Upper lobe of right lung (tissue), 1 donor: ENCODE results near the gene FABP1. TPM values are rescaled to one million over a fixed set of nuclear protein-coding genes. Genes with fewer than 3 reads are reported as not detected.
A peak's percentile ranks its signal among the peaks of the same experiment; 100 is the strongest.

Source experiments
- ATAC-seq: fragments of 200-7000 bp; cut with Tn5 transposase; one replicate; pipeline ENCODE4 v1.9.1; 2020; ENCODE audit warnings: mild to moderate bottlenecking, moderate library complexity
- DNase-seq: peaks from one replicate; pipeline ENCODE4 v3.0.0-alpha.2; 2020
- H3K27ac ChIP-seq: fragments of 200-600 bp; one replicate; pipeline ENCODE4 v1.8.0; 2022
- H3K27me3 ChIP-seq: fragments of 200-600 bp; one replicate; pipeline ENCODE4 v1.8.0; 2022; ENCODE audit warnings: mild to moderate bottlenecking
- H3K36me3 ChIP-seq: fragments of 200-600 bp; one replicate; pipeline ENCODE4 v1.8.0; 2022
- H3K4me1 ChIP-seq: fragments of 200-600 bp; one replicate; pipeline ENCODE4 v1.8.0; 2022
- H3K4me3 ChIP-seq: fragments of 200-600 bp; one replicate; pipeline ENCODE4 v1.8.0; 2022; ENCODE audit warnings: mild to moderate bottlenecking
- H3K9me3 ChIP-seq: fragments of 200-600 bp; one replicate; pipeline ENCODE4 v1.8.0; 2022
- intact Hi-C: fragments of 100-400 bp; cut with DNase I; formaldehyde crosslinking; loops from one replicate; pipeline ENCODE4 v1.11.0; 2022
- total RNA-seq: library from RNA; stranded (reverse); fragmentation: NEBNext Ultra II Directional; extraction: Animal tissue kit (Norgen Biotek cat#: 25700); gene quantifications from one replicate; pipeline ENCODE4 v1.2.1, GENCODE V29; 2021
- TF ChIP-seq, protein P1 (sequence below): fragments of 200-600 bp; IDR thresholded peaks from one replicate; pipeline ENCODE4 v1.8.0; 2022; ENCODE audit warnings: antibody characterized with exemption
- donor health status: DM: no; HTN: yes; CAD: no; lungs with severe emphysema.

FABP1 gene
- total RNA-seq, 1 donor from 2014 or later, result not detected

DNA sequence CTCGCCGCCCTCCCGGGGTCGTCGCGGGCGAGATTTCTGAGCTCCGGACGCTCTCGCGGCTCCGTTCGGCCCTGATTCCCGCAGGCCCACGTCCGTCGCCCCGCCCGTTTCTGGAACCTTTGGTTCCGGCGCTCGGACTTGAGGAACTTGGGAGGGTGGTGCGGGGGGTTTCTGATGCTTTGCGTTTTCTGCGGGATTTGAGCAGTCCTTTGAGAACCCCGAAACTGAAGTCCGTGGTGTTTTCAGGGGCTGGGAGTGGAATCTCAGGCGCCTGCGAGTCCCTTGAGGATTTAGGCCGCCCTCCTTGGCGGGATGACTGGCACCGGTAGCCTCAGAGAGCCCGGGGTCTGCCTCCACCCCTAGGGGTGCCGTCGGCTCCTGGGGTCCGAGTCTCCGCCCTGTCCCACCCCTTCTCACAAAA is 42.6 kb upstream of the FABP1 start:
- TF ChIP-seq, protein P1, sequence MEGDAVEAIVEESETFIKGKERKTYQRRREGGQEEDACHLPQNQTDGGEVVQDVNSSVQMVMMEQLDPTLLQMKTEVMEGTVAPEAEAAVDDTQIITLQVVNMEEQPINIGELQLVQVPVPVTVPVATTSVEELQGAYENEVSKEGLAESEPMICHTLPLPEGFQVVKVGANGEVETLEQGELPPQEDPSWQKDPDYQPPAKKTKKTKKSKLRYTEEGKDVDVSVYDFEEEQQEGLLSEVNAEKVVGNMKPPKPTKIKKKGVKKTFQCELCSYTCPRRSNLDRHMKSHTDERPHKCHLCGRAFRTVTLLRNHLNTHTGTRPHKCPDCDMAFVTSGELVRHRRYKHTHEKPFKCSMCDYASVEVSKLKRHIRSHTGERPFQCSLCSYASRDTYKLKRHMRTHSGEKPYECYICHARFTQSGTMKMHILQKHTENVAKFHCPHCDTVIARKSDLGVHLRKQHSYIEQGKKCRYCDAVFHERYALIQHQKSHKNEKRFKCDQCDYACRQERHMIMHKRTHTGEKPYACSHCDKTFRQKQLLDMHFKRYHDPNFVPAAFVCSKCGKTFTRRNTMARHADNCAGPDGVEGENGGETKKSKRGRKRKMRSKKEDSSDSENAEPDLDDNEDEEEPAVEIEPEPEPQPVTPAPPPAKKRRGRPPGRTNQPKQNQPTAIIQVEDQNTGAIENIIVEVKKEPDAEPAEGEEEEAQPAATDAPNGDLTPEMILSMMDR, result no peak
- H3K36me3 ChIP-seq, result no peaks in the 10 kb centered on the region
- no peaks in the 10 kb centered on the region for H3K27me3 ChIP-seq
- no peaks in the 10 kb centered on the region for H3K9me3 ChIP-seq
- peak overlapping the region; percentile 66 for H3K4me3 ChIP-seq
- H3K4me1 ChIP-seq, result peaks cover 11% of the 10 kb centered on the region
- intact Hi-C loops, result no loop called here
- DNase-seq (no peak), ATAC-seq (peak; percentile 66)
- H3K27ac ChIP-seq, result peak overlapping the region; percentile 89

DNA sequence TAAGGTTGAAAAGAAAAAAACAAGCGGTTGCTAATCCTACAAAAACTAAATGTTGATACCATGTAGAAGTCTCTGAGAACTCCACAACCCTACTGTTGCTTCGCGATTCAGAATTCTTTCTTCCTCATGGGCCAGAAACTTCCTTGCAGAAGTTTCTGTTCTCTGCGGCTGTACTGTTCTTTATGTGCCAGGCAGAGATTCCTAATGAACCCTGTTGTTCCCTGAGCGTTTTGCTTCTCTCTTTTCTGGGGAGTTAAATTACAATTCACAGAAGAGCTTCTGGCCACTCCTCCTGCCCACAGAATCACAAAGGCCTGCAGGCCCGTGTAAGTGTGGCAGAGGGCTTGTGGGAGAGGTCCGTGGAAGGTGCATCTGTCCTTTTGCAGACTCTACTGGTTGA is 40.5 kb upstream of the FABP1 start:
- Histone ChIP-seq H3K27me3 (no peaks in the 10 kb centered on the region), H3K27ac (no peak overlapping the region), H3K36me3 (no peaks in the 10 kb centered on the region), H3K9me3 (no peaks in the 10 kb centered on the region), H3K4me1 (peaks cover 11% of the 10 kb centered on the region), H3K4me3 (no peak overlapping the region)
- TF ChIP-seq, protein P1, result no peak
- intact Hi-C loops, result loop anchor here (10.0 kb wide), 1 partner anchor 104 kb away; the partner anchor contains the start of gene SMYD1
- ATAC-seq (no peak), DNase-seq (no peak)

DNA sequence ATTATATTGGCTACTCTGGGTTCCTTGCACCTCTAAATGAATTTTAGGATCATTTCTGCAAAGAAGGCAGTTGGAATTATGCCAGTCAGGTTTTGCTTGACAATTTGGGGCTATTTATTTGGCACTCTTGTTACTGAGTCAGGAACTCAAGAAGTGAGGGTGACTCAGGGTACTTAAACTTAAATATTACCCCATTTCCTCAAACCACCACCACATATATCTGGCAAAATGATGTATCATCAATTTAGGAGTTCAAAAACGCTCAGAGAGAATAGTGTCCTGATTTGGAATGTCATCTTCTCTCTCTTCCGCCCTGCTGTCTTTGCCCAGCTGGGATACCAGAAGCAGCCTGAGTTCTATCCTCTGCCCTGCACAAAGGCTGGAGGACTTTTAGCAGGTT is 39.9 kb upstream of the FABP1 start:
- Histone ChIP-seq H3K4me3 (no peak overlapping the region), H3K27me3 (no peaks in the 10 kb centered on the region), H3K27ac (no peak overlapping the region), H3K9me3 (no peaks in the 10 kb centered on the region), H3K36me3 (no peaks in the 10 kb centered on the region), H3K4me1 (peaks cover 11% of the 10 kb centered on the region)
- ATAC-seq, result no peak
- no peak for DNase-seq
- TF ChIP-seq, protein P1, result no peak
- intact Hi-C loops, result loop anchor here (10.0 kb wide), 1 partner anchor 103 kb away; the partner anchor contains the start of gene SMYD1

DNA sequence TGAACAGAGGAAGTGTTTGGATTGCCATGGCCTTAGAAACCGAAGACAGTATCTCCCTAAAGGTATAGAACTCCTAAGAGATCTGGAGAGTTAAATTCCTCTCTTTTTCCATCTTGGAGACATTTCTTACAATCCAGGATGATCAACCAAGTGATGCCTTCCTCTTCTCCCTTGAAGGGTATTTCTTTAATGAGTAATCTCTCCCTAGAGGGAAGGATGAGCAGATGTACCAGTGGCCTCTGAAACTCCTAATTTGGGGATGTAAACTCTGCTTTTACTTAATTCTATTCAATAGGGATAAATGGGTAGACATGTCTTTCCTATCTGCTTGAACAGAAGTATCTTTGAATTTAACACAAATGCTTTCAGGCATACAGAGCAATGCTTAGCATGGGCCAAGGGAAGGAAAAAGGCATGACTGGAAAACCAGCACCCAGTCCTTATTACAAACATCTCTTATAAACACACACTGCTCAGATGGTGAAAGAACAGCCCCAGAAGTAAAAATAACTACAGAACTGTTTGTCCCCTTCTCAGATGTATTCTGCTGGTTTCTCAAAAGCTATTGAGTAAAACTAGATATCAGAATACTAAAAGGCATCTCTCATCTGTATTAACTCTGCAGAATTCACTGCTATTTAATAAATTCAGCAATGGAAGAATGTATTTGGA is 37.6 kb upstream of the FABP1 start:
- intact Hi-C loops, result loop anchor here (10.0 kb wide), 1 partner anchor 101 kb away; the partner anchor contains the start of gene SMYD1
- ATAC-seq (no peak), DNase-seq (no peak)
- TF ChIP-seq, protein P1, result no peak
- H3K9me3 ChIP-seq, result no peaks in the 10 kb centered on the region
- H3K36me3 ChIP-seq, result no peaks in the 10 kb centered on the region
- peaks cover 3% of the 10 kb centered on the region for H3K4me1 ChIP-seq
- H3K27ac ChIP-seq, result no peak overlapping the region
- H3K27me3 ChIP-seq, result no peaks in the 10 kb centered on the region
- no peak overlapping the region for H3K4me3 ChIP-seq

DNA sequence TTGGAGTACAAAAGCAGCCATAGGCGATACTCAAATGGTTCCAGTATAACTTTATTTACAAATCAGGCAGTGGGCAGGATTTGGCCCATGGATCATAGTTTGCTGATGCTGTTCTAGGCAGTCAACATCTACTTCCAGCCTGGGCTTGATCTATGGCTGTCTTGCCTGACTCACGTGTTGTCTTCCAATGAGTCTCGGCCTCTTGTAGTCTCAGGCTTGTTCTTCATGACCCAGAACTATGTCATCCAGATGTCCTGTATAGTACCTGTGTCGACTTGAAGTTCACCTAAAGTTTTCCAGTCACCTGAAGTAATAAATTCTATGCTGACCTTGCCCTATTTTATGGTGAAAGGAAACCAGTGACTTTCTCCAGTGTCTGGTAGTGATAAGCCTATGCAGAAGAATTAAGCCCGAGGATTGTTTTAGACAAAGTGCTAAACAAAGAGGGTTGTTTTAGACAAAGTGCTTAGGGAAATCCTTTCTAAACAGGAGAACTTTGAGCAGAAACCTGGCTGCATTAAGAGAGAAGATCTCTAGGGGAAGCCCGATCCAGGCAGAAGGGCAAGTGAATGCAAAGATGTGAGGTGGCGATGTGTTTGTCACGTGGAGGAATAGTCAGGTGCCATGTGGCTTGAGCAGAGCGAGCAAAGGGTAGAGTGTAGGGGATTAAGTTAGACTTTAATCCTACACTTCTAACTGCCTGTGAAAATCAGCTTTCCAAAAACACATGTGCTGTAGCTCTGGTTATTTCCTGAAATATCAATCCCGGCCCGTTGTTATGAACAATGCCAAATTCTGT is 33.8 kb upstream of the FABP1 start:
- no peaks in the 10 kb centered on the region for H3K4me1 ChIP-seq
- no peaks in the 10 kb centered on the region for H3K27me3 ChIP-seq
- H3K9me3 ChIP-seq, result no peaks in the 10 kb centered on the region
- no peak overlapping the region for H3K4me3 ChIP-seq
- no peak overlapping the region for H3K27ac ChIP-seq
- intact Hi-C loops, result loop anchor here (10.0 kb wide), 1 partner anchor 97 kb away; the partner anchor contains the start of gene SMYD1
- DNase-seq (no peak), ATAC-seq (no peak)
- H3K36me3 ChIP-seq, result no peaks in the 10 kb centered on the region
- TF ChIP-seq, protein P1, result no peak
